ENCODE measurements around the gene ZSCAN16.

Gene ZSCAN16

DNA sequence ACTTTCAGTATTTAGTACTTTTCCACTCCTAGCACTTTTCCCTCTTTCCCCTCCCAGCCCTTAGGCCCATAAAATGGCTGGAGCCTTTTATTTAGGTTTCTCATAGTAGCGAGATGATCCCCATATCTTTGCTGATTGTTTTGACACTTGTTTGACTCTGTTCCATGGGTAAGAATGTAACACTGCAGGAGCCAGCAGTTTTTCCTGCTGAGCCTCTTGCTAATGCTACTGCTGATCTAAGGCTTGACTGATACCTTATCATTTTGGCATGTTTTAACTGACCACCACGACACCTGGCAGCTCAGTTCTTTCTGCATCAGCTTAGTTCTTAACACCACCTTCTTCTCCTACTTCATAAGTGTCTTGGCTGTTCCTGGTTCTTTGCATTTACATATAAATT is 46.9 kb downstream of the ZSCAN16 start:
- Histone ChIP-seq H3F3A (ENCODE audit: insufficient read depth, low read length) (no peaks in the 10 kb centered on the region), H3K27ac (ENCODE audit: low read length) (no peak overlapping the region), H2AFZ (ENCODE audit: low read length) (no peak overlapping the region), H3K4me2 (ENCODE audit: low read depth, low read length) (no peak overlapping the region), H4K20me1 (ENCODE audit: insufficient read depth, low read length) (no peaks in the 10 kb centered on the region), H3K27me3 (replicated peaks; ENCODE audit: insufficient read depth, low read length) (no peaks in the 10 kb centered on the region), H3K9ac (ENCODE audit: low read length) (no peak overlapping the region), H3K9me2 (replicated peaks; ENCODE audit: insufficient read depth, low read length) (no peaks in the 10 kb centered on the region), H3K36me3 (replicated peaks; ENCODE audit: insufficient read depth, low read length) (no peaks in the 10 kb centered on the region), H3K4me3 (ENCODE audit: low read length) (no peak overlapping the region), H3K9me3 (replicated peaks; ENCODE audit: insufficient read depth, low read length) (no peaks in the 10 kb centered on the region), H3K4me1 (ENCODE audit: low read length) (no peaks in the 10 kb centered on the region), H3K79me2 (ENCODE audit: low read length) (no peaks in the 10 kb centered on the region)
- DNase-seq = no peak
- no peak for TF ChIP-seq EZH2 (optimal IDR thresholded peaks at IDR 0.05; ENCODE audit: low read depth, low read length)
- TF ChIP-seq EZH2phosphoT487 (IDR thresholded peaks at IDR 0.05; ENCODE audit: low read length) = no peak
- TF ChIP-seq, protein P1, sequence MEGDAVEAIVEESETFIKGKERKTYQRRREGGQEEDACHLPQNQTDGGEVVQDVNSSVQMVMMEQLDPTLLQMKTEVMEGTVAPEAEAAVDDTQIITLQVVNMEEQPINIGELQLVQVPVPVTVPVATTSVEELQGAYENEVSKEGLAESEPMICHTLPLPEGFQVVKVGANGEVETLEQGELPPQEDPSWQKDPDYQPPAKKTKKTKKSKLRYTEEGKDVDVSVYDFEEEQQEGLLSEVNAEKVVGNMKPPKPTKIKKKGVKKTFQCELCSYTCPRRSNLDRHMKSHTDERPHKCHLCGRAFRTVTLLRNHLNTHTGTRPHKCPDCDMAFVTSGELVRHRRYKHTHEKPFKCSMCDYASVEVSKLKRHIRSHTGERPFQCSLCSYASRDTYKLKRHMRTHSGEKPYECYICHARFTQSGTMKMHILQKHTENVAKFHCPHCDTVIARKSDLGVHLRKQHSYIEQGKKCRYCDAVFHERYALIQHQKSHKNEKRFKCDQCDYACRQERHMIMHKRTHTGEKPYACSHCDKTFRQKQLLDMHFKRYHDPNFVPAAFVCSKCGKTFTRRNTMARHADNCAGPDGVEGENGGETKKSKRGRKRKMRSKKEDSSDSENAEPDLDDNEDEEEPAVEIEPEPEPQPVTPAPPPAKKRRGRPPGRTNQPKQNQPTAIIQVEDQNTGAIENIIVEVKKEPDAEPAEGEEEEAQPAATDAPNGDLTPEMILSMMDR (IDR thresholded peaks at IDR 0.05; ENCODE audit: low read length) = no peak

DNA sequence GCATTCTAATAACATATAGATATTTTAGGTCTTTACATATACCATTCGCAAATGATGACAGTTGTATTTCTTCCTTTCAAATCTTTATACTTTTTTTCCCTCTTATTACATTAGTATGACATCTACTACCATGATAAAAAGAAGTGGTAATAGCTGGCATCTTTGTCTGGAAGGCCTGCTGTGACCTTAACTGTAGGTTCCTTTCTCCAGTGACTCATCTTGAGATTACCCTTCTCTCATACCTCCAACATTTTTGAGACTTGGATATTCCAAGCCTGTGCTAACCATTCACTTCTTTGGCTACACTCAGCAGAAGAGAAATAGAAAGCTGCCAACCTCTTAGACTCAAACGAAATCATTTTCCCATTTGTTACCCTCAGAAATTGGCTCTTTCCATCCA is 47.6 kb downstream of the ZSCAN16 start:
- Histone ChIP-seq H3K9me3 (replicated peaks; ENCODE audit: insufficient read depth, low read length) (no peaks in the 10 kb centered on the region), H3K27ac (ENCODE audit: low read length) (no peak overlapping the region), H3K9me2 (replicated peaks; ENCODE audit: insufficient read depth, low read length) (no peaks in the 10 kb centered on the region), H3K9ac (ENCODE audit: low read length) (no peak overlapping the region), H3K4me1 (ENCODE audit: low read length) (no peaks in the 10 kb centered on the region), H2AFZ (ENCODE audit: low read length) (no peak overlapping the region), H3F3A (ENCODE audit: insufficient read depth, low read length) (no peaks in the 10 kb centered on the region), H3K36me3 (replicated peaks; ENCODE audit: insufficient read depth, low read length) (no peaks in the 10 kb centered on the region), H3K4me2 (ENCODE audit: low read depth, low read length) (no peak overlapping the region), H3K79me2 (ENCODE audit: low read length) (no peaks in the 10 kb centered on the region), H3K4me3 (ENCODE audit: low read length) (no peak overlapping the region), H4K20me1 (ENCODE audit: insufficient read depth, low read length) (no peaks in the 10 kb centered on the region), H3K27me3 (replicated peaks; ENCODE audit: insufficient read depth, low read length) (no peaks in the 10 kb centered on the region)
- TF ChIP-seq, protein P1 (IDR thresholded peaks at IDR 0.05; ENCODE audit: low read length) = no peak
- TF ChIP-seq EZH2phosphoT487 (IDR thresholded peaks at IDR 0.05; ENCODE audit: low read length) = no peak
- no peak for TF ChIP-seq EZH2 (optimal IDR thresholded peaks at IDR 0.05; ENCODE audit: low read depth, low read length)
- DNase-seq = no peak

DNA sequence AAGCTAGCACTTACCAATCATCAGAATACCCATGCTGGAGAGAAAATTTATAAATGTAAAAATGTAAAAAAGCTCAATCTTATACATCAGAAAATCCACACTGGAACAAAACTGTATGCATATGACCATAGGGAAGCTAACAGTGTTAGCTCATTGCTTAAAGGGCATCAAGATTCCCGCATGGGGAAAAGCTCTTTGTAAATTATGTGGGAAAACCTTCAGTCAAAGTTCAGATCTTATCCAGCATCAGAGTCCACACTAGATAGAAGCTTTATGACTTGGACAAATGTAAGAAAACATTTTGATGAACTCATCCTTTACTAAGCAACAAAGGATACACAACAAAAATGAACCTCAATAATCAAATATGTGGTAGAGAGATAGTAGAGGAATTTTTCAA is 52.0 kb downstream of the ZSCAN16 start:
- DNase-seq = no peak
- Histone ChIP-seq H3K4me2 (ENCODE audit: low read depth, low read length) (no peak overlapping the region), H3K27ac (ENCODE audit: low read length) (no peak overlapping the region), H3K9ac (ENCODE audit: low read length) (no peak overlapping the region), H2AFZ (ENCODE audit: low read length) (no peak overlapping the region), H3F3A (ENCODE audit: insufficient read depth, low read length) (no peaks in the 10 kb centered on the region), H3K9me2 (replicated peaks; ENCODE audit: insufficient read depth, low read length) (no peaks in the 10 kb centered on the region), H4K20me1 (ENCODE audit: insufficient read depth, low read length) (no peaks in the 10 kb centered on the region), H3K4me3 (ENCODE audit: low read length) (no peak overlapping the region), H3K36me3 (replicated peaks; ENCODE audit: insufficient read depth, low read length) (no peaks in the 10 kb centered on the region), H3K27me3 (replicated peaks; ENCODE audit: insufficient read depth, low read length) (no peaks in the 10 kb centered on the region), H3K4me1 (ENCODE audit: low read length) (no peaks in the 10 kb centered on the region), H3K79me2 (ENCODE audit: low read length) (no peaks in the 10 kb centered on the region), H3K9me3 (replicated peaks; ENCODE audit: insufficient read depth, low read length) (no peaks in the 10 kb centered on the region)
- TF ChIP-seq EZH2phosphoT487 (IDR thresholded peaks at IDR 0.05; ENCODE audit: low read length) (no peak), EZH2 (optimal IDR thresholded peaks at IDR 0.05; ENCODE audit: low read depth, low read length) (no peak)
- TF ChIP-seq, protein P1 (IDR thresholded peaks at IDR 0.05; ENCODE audit: low read length) = no peak
